GM18870 (cell line): ENCODE measurements around the gene CNTNAP4.

Source experiments
- ATAC-seq: cut with Tn5 transposase; IDR thresholded peaks from one replicate; pipeline ENCODE4 v1.9.1; 2021; ENCODE audit warnings: moderate library complexity; ENCODE audit not compliant: unreplicated experiment

CNTNAP4 gene

DNA sequence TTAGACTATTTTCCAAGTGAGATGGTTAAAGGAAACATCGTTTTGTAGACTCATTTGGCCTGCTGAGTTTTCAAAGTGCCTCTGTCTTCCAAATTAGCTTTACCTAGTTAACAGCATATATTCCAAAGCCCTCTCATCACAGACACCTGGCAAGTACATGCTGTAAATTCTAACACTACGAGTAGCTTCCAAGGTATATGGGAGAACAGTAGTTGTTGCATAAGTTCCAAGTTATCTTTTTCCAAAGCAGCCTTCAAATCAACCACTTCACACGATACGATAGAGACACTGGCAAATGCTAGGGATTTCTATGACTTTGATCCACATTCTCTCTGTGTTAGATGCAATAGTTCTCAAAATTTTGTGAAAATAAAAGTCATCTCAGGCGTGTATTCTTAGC lies 299.3 kb downstream of the CNTNAP4 start:
- ATAC-seq: no peak

DNA sequence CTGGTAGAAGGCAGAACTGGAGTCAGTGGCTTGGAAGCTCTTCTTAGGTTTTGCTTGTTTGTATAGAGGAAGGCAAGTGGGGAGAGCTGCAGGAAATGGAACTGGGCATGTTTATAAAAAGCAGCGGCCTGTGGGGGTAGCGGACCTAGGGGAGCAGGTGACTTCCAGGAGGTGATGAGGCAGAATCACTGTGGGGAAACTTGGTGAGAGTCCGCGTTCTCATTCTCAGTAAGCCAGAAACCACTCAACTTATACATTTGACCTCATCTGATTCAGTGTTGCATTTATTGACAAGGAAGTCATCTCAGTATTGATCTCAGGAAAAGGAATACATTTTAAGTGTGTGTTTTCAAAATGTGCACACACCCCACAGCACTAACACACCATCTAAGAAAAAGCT lies 299.8 kb downstream of the CNTNAP4 start:
- ATAC-seq: peak; percentile 86

DNA sequence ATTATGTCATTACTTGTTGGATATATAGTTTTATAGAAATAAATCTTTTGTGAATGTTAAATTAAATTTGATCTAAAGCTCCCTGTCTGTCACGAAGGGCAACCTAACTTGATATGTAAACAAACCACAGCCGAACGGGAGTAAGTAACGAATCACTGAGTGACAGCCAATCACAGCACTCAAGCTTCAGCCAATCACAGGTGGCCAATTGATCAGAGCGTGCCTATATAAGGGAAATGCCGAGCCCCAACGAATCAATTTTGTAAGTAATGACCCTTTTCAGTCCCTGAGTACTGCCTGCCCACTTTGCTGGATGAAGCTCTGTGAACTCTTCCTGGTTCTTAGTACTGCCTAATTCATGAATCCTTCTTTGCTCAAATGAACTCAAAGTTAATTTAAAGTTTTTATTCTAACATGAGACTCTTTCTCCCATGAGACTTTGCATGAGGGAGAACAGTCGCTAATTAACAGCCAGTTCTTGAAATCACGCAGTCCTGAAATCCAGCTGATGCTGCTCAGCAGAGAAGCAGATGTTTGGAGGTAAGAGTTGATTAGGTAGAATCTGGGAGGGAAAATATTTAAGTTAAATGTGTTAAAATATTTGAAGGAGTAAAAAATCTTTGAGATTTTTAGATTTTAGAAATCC lies 302.2 kb downstream of the CNTNAP4 start:
- no peak for ATAC-seq

DNA sequence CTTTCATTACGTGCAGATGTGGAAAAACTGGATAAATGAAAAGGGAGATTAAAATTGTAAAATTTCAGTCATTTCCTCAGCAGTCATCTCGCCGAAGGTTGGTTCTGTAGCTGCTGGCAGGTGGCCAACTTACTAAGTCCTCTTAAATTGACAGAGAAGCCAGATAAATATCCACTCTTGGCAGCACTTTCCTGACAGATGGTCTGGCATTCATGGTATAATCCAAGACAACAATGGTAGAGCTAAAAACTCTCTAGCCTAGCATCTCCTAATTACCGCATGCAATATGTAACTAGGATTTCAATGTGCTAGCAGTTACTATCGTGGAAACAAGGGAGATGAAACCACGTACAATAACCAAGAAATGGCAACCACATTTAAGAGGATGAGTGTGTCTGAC lies 306.3 kb downstream of the CNTNAP4 start:
- ATAC-seq: no peak

DNA sequence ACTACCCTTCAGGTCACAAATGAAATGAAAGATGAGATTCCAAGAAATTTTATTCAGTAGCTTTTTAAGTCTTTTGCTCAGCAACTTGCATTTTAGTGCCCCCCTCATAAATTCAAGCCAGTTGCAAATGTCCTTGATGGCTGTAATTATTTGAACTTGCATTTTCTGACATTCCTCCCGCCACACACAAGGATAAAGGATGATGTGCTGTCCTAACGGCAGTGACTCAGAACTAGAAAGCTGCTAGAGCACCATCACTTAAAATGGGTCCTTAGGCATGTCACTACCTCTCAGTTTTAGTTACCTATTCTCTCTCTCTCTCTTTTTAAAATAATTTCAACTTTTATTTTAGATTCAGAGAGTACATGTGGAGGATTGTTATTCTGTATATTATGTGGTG lies 306.7 kb downstream of the CNTNAP4 start:
- ATAC-seq: no peak

DNA sequence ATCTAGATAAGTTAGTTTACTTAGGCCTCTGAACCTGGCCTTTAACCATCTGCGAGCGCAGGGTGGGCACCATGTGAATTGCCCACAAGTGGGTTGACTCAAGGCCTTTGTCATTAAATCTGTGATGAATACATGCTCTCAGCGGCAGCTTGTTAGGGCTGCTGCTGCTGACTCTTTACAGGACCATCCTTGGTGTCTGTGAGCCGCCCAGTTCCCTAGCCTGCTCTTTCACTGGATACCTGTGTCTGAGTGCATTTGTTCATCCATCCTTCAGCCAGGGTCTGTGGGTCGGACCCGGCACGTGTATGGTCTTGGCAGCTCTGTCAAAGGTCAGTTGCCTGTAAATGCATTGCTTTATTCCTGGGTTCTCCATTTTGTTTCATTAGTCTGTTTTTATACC lies 321.3 kb downstream of the CNTNAP4 start:
- no peak for ATAC-seq

DNA sequence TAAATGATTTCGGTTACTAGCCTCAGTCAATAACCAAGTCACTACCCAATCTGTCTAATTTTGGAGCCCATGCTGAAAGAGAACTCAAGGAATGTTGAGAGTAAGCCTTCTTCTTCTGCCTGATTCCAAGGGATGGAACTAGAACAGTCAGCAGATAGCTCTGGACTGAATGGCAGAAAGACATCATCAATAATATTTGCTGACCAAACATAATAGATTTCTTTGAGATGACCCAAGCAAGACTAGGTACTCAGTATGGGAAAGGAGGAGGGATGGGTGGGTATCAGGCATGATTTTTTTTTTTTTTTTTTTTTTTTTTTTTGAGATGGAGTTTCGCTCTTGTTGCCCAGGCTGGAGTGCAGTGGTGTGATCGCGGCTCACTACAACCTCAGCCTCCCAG lies 330.1 kb downstream of the CNTNAP4 start:
- no peak for ATAC-seq
